Kidney (tissue), 14 donors: ENCODE results near the gene ADH7. TPM values are rescaled to one million over a fixed set of nuclear protein-coding genes. Genes with fewer than 3 reads are reported as not detected.

Experiments used
- DNase-seq, 5 donors: peaks; one replicate each; pipeline ENCODE4 v3.0.0-alpha.2; 2013 to 2020
- FAIRE-seq: peaks from 2 replicates; lab custom pipeline; 2012; peaks lifted over from hg19 to GRCh38; lab: Jason Lieb, UNC
- H3K27ac ChIP-seq, 2 donors: one replicate each; pipeline ENCODE4 v1.7.0; 2013; ENCODE audit warnings: low read depth in 2 of 2, low read length in 2 of 2, inconsistent platforms in 1 of 2
- H3K27me3 ChIP-seq: one replicate; pipeline ENCODE4 v1.7.1; 2013; ENCODE audit warnings: low read length, inconsistent platforms; ENCODE audit not compliant: control insufficient read depth, insufficient read depth
- H3K36me3 ChIP-seq, 3 donors: one replicate each; pipeline versions ENCODE4 v1.7.0 to v1.7.1; 2013; ENCODE audit warnings: low read length in 3 of 3, control low read depth in 1 of 3, inconsistent platforms in 1 of 3; ENCODE audit not compliant: insufficient read depth in 3 of 3, control insufficient read depth in 2 of 3
- H3K4me1 ChIP-seq, 3 donors: one replicate each; pipeline versions ENCODE4 v1.7.0 to v1.7.1; 2013; ENCODE audit warnings: low read length in 3 of 3, inconsistent platforms in 1 of 3, low read depth in 1 of 3; ENCODE audit not compliant: control insufficient read depth in 2 of 3, insufficient read depth in 2 of 3
- H3K4me3 ChIP-seq, 3 donors: one replicate each; pipeline versions ENCODE4 v1.7.0 to v1.8.1; 2013; ENCODE audit warnings: low read length in 3 of 3, control low read depth in 1 of 3, inconsistent platforms in 1 of 3
- H3K9ac ChIP-seq, 3 donors: one replicate each; pipeline versions ENCODE4 v1.7.0 to v1.7.1; 2013; ENCODE audit warnings: low read length in 3 of 3, control low read depth in 1 of 3, inconsistent platforms in 1 of 3
- H3K9me3 ChIP-seq, 3 donors: one replicate each; pipeline versions ENCODE4 v1.7.0 to v1.7.1; 2013; ENCODE audit warnings: low read length in 3 of 3, control low read depth in 1 of 3, inconsistent platforms in 1 of 3; ENCODE audit not compliant: control insufficient read depth in 2 of 3, insufficient read depth in 1 of 3
- intact Hi-C: fragments of 100-400 bp; cut with DNase I; formaldehyde crosslinking; loops from one replicate; pipeline ENCODE4 v1.11.1; 2022
- polyA plus RNA-seq: library from polyadenylated mRNA; stranded (reverse); fragments of 350-450 nt; fragmentation: Illumina TruSeq; extraction: RNeasy Lipid Tissue Mini Kit (QIAGEN cat#74804); gene quantifications from one replicate; pipeline ENCODE4 v1.2.3, GENCODE V29; 2014; ENCODE audit warnings: low read depth, low replicate concordance; ENCODE audit not compliant: insufficient read depth
- total RNA-seq: library from RNA; stranded (reverse); fragmentation: NEBNext Ultra II Directional; extraction: Animal tissue kit (Norgen Biotek cat#: 25700); gene quantifications from one replicate; pipeline ENCODE4 v1.2.1, GENCODE V29; 2021
- TF ChIP-seq, protein P1 (sequence below): IDR thresholded peaks from 3 replicates; pipeline ENCODE4 v1.5.1; 2012; ENCODE audit warnings: mild to moderate bottlenecking, moderate library complexity, borderline replicate concordance; ENCODE audit not compliant: insufficient read depth; ENCODE audit errors: extremely low read depth
- donor health status: control.
- donor health status: control.
- donor health status: control.
- donor health status: control.
- donor health status: control.
- donor health status: DM: yes; HTN: yes; CAD: no.
- donor health status: Normal renal cell carcinoma (clear cell type).

Gene ADH7
- total and polyA plus RNA-seq, 2 donors from 2014 or later, result not detected

DNA sequence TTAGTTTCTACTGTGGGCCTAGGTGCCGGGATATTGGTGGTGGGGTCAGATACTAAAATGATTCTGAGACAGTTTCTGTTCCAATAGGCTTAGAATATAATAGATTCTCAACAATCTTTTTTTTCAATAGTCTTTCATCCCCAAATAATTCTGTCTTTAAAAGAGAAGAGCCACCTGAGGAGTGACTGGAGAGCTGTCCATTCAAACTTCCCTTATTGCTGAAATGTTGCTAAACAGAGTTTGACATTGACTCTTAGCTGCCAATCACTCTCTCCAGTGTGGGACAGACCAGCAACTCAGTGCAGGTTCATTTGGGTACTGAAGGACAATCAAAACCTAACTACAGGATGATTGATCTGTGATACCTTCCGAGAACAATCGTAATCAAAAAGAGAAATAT, 12.4 kb upstream of the ADH7 start:
- H3K36me3 ChIP-seq, result no peaks in the 10 kb centered on the region
- no peak overlapping the region for H3K4me3 ChIP-seq
- intact Hi-C loops, result no loop called here
- no peaks in the 10 kb centered on the region for H3K27me3 ChIP-seq
- no peak overlapping the region for H3K27ac ChIP-seq
- TF ChIP-seq, protein P1, sequence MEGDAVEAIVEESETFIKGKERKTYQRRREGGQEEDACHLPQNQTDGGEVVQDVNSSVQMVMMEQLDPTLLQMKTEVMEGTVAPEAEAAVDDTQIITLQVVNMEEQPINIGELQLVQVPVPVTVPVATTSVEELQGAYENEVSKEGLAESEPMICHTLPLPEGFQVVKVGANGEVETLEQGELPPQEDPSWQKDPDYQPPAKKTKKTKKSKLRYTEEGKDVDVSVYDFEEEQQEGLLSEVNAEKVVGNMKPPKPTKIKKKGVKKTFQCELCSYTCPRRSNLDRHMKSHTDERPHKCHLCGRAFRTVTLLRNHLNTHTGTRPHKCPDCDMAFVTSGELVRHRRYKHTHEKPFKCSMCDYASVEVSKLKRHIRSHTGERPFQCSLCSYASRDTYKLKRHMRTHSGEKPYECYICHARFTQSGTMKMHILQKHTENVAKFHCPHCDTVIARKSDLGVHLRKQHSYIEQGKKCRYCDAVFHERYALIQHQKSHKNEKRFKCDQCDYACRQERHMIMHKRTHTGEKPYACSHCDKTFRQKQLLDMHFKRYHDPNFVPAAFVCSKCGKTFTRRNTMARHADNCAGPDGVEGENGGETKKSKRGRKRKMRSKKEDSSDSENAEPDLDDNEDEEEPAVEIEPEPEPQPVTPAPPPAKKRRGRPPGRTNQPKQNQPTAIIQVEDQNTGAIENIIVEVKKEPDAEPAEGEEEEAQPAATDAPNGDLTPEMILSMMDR, result no peak
- FAIRE-seq (no peak), DNase-seq (no peak)
- no peaks in the 10 kb centered on the region for H3K4me1 ChIP-seq
- H3K9me3 ChIP-seq, result peaks cover 0 to 4% (median 0%) of the 10 kb centered on the region in 3 donors
- H3K9ac ChIP-seq, result no peak overlapping the region

DNA sequence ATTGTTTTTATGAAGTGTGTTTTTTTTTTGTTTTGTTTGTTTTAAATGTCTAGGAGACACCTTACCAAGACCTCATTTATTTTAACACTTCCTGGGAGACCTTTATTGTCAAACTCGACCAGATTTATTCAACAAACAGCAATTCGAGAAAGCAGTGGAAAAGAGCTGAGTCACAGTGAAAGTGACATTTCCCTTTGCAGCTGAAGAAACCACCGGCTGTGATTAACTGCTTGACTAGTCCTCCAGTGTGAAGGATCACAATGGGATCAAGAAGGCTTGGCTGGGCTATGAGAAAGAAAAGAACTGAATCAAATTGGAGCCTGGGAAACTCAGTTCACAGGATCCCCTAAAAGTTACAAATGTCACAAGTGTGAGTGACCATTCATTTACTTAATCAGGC, 11.9 kb upstream of the ADH7 start:
- Histone ChIP-seq H3K4me3 (no peak overlapping the region), H3K36me3 (no peaks in the 10 kb centered on the region), H3K27ac (no peak overlapping the region), H3K4me1 (no peaks in the 10 kb centered on the region), H3K9ac (no peak overlapping the region), H3K27me3 (no peaks in the 10 kb centered on the region), H3K9me3 (peaks cover 0 to 2% (median 0%) of the 10 kb centered on the region in 3 donors)
- peak in 3 of 5 donors; percentile 15 to 70 (median 54) for DNase-seq
- intact Hi-C loops, result no loop called here
- no peak for FAIRE-seq
- TF ChIP-seq, protein P1, result no peak

DNA sequence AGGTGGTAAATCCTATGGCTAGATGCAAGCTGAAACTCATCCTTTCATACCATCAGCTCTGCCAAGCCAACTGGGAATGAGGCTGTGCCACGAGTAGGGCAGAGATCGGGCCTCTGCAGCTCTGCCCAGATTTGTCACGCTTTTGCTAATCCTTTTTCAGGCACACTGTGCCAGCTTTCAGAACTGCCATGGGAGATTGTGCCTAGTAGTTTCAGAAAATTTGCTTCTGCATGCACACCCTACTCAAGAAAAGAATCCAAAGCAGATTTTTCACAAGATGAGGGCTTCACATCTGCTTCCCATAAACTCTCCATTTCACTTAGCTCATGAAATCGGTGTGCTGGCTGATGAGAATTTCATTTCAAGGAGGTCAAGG, 3.3 kb upstream of the ADH7 start:
- Histone ChIP-seq H3K9me3 (no peaks in the 10 kb centered on the region), H3K9ac (no peak overlapping the region), H3K4me3 (no peak overlapping the region), H3K27ac (no peak overlapping the region), H3K4me1 (no peaks in the 10 kb centered on the region), H3K36me3 (no peaks in the 10 kb centered on the region), H3K27me3 (no peaks in the 10 kb centered on the region)
- FAIRE-seq (no peak), DNase-seq (no peak)
- TF ChIP-seq, protein P1, result no peak
- intact Hi-C loops, result no loop called here
